Stimulated activated CD4-positive, alpha-beta T cell treated with anti-CD3 and anti-CD28 coated beads, Interleukin-4, amount 100 ng/mL, for 24 hours (primary cell): ENCODE results near the gene RTEL1.

Experiments used
- DNase-seq: peaks from one replicate; pipeline ENCODE4 v3.0.0-alpha.2; 2020

Gene RTEL1

DNA sequence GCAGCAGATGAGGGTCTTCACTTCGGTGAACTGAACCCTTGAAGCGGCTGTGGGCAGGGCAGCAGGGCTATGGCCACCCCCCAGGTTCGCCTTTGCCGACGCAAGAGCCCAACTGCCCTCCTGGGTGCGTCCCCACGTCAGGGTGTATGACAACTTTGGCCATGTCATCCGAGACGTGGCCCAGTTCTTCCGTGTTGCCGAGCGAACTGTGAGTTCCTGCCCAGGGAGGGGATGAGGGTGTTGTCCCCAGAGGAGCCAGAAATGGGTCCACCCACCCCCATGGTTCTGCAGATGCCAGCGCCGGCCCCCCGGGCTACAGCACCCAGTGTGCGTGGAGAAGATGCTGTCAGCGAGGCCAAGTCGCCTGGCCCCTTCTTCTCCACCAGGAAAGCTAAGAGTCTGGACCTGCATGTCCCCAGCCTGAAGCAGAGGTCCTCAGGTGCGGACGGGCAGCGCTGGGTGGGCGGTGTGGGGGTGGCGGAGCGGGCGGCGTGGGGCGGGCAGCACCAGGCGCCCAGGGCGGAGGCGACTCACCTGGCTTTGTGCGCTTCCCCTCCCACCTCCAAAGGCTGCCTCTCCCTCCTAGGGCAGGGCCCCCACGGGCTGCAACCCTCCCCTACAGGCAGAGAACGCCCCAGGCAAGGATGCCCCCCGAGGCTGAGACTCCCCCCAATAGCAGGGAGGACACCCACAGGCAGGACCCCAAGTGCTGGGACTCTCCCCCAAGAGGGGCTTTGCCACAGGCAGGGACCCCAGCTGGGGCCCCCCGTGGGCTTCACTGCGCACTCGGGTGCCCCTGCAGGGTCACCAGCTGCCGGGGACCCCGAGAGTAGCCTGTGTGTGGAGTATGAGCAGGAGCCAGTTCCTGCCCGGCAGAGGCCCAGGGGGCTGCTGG, 32.1 kb downstream of the RTEL1 start:
- no peak for DNase-seq

DNA sequence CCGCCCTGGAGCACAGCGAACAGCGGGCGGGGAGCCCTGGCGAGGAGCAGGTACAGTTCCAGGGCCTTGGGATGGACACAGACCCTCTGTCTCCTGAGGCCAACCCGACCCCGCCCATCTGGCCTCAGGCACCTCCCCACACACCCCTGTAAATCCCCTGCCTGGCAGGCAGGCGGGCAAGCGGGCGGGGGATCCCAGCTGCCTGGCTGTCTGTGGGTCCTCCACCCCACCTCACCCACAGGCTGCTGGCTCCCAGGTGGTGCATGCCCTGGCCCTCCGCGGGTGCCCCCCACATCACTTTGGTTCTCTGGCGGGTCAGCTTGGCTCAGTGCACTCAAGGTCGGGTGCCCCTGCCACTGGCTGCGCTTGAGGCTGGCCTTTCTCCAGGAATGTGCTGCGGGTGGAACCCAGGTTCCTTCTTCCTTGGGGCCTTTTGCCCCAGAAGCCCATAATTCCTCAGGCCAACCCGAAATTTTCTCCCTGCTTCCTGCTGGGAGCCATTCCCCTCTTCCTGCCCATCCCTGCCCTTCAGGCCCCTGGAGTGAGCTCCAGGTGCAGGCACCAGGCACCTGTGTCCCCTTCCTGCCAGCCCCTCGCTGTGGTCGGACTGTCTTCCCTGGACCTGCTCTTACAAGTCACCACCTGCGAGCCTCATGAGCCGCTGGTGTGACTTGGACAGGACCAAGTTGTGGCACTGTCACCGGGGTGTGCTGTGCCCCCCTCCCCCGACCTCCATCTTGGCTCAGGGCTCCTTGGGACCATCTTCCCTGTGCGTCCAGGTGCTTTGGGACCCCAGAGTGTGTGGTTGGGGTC, 33.0 kb downstream of the RTEL1 start:
- no peak for DNase-seq

DNA sequence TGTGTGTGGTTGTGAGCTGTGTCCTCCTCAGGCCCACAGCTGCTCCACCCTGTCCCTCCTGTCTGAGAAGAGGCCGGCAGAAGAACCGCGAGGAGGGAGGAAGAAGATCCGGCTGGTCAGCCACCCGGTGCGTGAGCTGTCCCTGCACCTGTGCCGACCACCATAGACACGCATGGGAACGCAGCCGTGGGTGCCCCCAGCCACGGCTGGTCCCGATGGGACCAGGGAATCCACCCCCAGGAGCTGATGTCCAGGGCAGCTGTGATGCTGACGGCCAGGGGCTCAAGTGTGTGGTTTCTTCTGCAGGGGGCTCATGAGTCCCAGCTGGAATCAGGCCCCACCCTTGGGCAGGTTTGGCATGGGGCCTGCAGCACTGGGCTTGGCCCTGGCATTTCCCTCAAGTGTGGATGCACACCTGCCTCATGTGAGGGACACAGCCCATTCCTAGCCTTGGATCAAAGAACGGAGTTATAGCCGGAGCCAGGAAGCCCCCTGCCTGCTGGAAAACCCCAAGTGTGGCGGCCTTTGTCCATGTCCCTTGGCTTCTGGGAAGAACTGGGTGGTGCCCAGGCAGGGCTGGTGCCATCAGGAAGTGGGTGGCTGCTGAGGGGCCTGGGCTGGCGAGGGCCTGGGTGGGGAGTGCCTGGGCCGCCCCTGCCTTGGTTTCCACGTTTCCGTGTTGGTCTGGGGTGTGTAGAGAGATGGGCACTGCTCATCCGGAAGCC, 33.8 kb downstream of the RTEL1 start:
- no peak for DNase-seq

DNA sequence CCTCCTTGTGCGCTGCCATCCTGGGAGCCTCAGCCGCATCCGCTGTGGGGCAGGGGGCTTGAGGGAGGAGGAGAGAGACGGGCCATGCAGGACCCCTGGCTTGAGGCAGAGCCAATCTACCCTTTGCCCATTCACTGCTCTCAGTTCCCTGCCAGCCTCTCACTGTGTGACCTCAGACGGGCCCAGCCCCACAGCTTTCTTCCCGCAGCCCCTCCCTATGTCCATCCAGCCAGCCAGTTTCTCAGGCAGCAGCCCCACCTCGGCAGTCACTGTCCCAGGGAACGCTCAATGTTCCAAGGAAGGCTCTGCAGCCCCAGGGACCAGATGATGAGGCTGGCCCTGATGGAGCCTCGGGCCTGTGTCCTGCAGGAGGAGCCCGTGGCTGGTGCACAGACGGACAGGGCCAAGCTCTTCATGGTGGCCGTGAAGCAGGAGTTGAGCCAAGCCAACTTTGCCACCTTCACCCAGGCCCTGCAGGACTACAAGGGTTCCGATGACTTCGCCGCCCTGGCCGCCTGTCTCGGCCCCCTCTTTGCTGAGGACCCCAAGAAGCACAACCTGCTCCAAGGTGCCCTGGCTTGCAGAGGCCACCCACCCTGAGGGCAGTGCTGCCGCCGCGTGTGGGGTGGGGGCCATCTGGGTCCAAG, 34.4 kb downstream of the RTEL1 start:
- DNase-seq = no peak

DNA sequence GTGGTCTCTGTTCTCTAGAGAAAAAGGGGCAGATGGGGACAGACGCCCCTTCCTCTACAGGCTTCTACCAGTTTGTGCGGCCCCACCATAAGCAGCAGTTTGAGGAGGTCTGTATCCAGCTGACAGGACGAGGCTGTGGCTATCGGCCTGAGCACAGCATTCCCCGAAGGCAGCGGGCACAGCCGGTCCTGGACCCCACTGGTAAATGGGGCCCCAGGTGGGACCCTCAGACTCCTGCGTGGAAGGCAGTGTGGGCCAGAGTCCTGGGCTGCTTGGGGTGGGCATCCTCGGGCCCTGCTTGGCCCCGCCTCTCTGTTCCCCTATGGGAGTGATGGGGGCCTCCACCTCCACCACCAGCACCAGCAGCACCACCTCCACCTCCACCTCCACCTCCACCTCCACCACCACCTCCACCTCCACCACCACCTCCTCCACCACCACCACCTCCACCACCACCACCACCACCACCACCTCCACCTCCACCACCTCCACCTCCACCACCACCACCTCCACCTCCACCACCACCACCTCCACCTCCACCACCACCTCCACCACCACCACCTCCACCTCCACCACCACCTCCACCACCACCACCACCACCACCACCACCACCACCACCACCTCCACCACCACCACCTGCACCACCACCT, 35.1 kb downstream of the RTEL1 start:
- DNase-seq = no peak

DNA sequence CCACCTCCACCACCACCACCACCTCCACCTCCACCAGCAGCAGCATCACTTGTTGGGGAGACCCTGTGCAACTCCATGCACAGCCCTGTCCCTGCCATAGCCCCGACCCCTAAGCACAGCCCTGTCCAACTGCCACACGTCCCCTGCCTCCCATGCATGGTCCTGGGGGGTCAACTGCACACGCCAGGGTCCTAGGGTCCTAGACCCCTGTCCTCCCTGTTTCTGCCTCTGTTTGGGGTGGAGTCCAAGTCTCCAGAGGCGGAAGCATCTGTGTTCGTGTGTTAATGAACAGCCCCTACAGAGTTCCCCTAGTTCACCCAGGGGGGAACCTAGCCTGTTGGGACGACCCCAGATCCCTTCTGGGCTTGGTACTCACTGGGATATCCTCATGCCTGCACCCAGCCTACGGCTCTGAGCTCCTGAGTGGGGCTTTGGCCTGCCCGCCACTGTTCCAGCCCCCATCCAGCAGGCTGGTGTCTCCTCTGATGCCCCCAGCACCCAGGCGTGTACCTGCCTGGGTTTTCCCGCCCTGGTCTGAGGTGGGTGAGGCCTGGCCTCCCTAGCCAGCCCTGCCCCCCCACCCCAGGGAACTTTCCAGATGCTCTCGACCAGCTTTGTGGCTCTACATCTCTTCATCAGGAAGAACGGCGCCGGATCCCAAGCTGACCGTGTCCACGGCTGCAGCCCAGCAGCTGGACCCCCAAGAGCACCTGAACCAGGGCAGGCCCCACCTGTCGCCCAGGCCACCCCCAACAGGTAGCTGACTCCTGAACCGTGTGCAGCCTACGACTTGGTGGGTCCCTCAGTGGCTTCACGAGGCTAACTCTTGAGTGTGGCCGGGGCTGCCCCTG, 35.8 kb downstream of the RTEL1 start:
- DNase-seq = no peak

DNA sequence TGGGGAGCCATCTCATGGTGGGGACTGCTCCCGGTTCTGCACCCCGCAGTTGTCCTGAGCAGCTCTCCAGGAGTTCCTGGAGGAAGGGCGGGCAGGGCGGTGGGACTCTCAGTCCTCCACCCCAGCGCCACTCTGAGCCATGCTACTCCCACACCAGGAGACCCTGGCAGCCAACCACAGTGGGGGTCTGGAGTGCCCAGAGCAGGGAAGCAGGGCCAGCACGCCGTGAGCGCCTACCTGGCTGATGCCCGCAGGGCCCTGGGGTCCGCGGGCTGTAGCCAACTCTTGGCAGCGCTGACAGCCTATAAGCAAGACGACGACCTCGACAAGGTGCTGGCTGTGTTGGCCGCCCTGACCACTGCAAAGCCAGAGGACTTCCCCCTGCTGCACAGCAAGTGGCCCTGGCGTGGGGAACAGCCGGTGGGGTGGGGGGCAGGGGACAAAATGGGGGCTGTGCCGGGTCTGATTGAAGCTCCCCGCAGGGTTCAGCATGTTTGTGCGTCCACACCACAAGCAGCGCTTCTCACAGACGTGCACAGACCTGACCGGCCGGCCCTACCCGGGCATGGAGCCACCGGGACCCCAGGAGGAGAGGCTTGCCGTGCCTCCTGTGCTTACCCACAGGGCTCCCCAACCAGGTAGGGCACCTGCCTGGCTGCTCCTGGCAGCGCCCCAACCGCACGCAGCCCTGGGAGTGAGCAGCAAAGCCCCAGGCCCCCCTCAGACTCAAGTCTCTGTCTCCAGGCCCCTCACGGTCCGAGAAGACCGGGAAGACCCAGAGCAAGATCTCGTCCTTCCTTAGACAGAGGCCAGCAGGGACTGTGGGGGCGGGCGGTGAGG, 36.7 kb downstream of the RTEL1 start:
- DNase-seq = no peak

DNA sequence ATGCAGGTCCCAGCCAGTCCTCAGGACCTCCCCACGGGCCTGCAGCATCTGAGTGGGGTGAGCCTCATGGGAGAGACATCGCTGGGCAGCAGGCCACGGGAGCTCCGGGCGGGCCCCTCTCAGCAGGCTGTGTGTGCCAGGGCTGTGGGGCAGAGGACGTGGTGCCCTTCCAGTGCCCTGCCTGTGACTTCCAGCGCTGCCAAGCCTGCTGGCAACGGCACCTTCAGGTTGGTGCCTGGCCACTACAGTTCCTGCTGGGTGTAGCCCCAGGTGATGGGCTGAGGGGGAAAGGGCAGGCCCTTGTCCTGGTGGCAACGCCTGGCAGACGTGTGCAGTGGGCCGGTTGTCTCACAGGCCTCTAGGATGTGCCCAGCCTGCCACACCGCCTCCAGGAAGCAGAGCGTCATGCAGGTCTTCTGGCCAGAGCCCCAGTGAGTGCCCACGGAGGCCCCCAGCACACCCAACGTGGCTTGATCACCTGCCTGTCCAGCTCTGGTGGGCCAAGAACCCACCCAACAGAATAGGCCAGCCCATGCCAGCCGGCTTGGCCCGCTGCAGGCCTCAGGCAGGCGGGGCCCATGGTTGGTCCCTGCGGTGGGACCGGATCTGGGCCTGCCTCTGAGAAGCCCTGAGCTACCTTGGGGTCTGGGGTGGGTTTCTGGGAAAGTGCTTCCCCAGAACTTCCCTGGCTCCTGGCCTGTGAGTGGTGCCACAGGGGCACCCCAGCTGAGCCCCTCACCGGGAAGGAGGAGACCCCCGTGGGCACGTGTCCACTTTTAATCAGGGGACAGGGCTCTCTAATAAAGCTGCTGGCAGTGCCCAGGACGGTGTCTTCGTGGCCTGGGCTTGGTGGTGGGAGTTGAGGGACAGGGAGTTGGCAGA, 37.6 kb downstream of the RTEL1 start:
- no peak for DNase-seq

DNA sequence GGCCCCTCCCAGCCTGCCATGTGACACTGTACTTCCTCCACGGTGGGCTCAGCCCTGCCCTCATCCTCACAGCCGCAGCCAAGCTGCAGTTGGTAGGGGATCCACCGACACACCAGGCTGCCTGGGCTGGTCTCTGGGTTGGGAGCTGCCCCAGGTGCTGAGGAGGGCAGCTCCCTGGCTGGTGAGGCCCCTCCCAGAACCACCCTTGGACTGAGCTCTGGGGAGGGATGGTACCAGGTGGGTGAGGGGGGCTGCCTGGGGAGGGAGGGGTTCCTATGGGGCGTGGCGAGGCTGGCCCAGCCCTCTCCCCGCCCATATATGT, 38.2 kb downstream of the RTEL1 start:
- no peak for DNase-seq

DNA sequence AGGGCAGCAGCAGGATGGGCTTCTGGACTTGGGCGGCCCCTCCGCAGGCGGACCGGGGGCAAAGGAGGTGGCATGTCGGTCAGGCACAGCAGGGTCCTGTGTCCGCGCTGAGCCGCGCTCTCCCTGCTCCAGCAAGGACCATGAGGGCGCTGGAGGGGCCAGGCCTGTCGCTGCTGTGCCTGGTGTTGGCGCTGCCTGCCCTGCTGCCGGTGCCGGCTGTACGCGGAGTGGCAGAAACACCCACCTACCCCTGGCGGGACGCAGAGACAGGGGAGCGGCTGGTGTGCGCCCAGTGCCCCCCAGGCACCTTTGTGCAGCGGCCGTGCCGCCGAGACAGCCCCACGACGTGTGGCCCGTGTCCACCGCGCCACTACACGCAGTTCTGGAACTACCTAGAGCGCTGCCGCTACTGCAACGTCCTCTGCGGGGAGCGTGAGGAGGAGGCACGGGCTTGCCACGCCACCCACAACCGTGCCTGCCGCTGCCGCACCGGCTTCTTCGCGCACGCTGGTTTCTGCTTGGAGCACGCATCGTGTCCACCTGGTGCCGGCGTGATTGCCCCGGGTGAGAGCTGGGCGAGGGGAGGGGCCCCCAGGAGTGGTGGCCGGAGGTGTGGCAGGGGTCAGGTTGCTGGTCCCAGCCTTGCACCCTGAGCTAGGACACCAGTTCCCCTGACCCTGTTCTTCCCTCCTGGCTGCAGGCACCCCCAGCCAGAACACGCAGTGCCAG, 38.7 kb downstream of the RTEL1 start, which contains the start of gene TNFRSF6B:
Gene TNFRSF6B (plus strand): TSS at position 25 of the 729 bp plus-strand sequence. CDS start 116 bp downstream, at position 141.
- no peak for DNase-seq

DNA sequence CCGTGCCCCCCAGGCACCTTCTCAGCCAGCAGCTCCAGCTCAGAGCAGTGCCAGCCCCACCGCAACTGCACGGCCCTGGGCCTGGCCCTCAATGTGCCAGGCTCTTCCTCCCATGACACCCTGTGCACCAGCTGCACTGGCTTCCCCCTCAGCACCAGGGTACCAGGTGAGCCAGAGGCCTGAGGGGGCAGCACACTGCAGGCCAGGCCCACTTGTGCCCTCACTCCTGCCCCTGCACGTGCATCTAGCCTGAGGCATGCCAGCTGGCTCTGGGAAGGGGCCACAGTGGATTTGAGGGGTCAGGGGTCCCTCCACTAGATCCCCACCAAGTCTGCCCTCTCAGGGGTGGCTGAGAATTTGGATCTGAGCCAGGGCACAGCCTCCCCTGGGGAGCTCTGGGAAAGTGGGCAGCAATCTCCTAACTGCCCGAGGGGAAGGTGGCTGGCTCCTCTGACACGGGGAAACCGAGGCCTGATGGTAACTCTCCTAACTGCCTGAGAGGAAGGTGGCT, 39.3 kb downstream of the RTEL1 start:
- DNase-seq = no peak

DNA sequence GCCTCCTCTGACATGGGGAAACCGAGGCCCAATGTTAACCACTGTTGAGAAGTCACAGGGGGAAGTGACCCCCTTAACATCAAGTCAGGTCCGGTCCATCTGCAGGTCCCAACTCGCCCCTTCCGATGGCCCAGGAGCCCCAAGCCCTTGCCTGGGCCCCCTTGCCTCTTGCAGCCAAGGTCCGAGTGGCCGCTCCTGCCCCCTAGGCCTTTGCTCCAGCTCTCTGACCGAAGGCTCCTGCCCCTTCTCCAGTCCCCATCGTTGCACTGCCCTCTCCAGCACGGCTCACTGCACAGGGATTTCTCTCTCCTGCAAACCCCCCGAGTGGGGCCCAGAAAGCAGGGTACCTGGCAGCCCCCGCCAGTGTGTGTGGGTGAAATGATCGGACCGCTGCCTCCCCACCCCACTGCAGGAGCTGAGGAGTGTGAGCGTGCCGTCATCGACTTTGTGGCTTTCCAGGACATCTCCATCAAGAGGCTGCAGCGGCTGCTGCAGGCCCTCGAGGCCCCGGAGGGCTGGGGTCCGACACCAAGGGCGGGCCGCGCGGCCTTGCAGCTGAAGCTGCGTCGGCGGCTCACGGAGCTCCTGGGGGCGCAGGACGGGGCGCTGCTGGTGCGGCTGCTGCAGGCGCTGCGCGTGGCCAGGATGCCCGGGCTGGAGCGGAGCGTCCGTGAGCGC, 39.9 kb downstream of the RTEL1 start:
- DNase-seq = no peak

DNA sequence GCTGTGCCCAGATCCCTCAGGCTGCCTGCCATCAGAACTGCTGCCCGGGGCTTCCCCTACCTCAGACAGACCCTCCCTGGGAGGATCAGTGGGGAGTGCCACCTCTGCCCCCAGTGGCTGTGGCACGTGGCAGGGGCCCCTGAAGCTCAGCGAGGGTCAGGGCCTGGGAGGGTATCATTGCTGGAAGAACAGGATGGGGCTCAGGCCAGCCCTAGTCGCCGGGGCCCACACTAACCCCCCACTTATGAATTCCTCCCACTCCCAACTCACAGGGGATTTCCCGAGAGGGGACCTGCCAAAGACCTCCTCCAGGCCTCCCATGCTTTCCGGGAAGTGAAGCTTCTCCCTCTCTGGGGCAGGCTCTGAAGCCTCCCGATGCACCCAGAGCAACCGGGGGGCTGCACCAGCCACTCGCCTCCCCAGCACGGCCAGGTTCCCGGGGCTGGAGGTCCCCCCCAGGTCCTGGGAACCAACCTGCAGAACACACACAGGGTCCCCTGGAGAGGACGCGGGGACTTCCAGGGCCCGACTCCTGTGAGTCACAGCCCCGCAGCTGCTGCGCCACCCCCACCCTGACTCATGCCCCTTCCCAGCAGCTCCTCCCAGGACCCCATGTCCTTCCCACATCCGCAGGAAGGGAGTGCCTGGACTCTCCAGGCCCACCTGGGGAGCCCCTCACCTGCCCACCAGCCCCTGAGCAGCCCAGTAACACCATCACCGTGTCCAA, 40.8 kb downstream of the RTEL1 start:
- DNase-seq = peak; percentile 69

DNA sequence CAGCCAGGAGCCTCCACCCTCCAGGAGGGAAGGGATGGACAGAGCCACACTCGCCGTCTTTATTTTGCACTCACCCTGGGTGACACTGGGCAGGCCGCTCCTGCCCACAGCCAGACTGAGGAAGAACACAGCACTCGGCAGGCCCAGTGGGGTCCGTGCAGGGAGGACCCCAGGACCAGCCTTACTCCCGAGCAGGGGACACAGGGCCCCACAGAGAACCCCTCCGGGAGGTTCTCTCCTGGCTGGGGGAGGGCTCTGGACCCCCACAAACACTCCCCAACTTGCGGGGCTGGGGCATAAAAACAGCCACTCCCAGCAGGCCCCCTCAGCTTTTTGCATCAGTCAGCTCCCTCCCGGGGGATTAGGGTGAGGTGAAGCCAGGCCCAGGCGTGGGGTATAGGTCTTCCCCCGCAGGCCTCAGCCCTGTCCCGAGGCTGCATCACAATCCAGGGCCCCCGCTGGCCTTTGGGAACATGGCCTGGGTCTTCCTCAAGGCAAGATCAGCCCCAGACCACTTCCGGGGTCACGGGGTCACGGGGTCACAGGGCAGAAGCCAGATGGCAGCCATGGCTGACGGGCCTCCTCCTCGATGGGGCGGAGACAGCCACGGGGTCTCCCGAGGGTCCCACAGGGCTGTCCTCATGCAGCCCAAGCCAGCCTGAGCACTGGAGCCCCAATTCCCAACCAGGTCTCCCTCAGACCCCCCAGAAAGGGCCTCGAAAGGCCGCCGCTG, 41.5 kb downstream of the RTEL1 start:
- DNase-seq = no peak

DNA sequence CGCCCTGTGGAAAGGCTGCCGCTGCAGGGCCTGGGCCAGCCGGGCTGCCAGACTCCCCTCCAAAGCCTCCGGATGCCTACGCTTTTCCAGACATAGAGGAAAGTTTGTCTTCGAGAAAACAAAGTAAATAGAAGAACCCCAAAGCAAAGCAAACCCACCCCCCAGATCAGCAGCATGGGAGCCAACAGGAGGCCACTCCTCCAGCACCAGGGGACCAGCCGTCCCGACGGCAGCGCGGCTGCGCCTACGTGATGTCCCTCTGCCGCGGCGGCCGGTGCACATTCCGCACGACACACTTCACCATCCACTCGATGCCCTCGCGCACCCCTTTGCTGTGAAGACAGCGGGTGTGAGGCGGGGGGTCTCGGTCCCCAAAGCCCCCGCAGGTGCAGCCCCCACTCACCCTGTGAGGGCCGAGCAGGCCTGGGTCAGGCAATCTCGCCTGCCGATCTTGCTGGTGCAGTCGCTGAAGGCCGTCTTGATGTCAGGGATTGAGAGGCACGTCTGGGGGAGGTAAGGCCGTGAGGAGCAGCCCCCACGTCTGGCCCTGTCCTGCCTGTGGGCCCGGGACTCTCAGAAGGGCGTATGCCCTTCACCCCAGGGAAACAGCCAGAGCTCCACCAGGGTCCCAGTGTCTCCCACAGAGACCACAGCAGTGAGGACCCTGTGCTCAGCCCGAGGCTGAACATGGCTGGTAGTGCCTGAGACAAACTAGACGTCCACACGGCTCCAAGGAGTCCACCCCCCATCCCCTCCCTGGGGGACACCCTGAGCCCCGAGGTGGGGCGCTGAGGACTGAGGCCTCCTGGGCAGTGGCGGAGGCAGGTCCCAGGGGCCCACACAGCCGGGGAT, 42.3 kb downstream of the RTEL1 start:
- no peak for DNase-seq

DNA sequence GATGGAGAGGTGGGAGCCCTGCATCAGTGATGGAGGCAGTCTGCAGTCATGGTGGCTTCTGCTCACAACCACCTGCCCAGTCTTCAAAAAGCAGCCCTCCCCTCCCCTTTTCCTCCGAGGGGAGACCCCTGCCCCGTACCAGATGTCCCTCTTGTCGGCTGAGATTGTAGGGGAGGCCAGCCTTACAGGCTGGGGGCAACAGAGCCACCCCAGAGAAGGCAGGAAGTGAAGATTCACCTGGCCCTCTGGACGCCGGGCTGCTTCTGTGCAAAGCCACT, 42.9 kb downstream of the RTEL1 start:
- no peak for DNase-seq
